HG03571 (cell line): ENCODE results near the gene GDAP1L1.

Experiments
- ATAC-seq: cut with Tn5 transposase; IDR thresholded peaks from one replicate; pipeline ENCODE4 v1.9.1; 2021; ENCODE audit not compliant: unreplicated experiment

GDAP1L1 gene

GRCh38 chr20:44251284-44251683, 4.2 kb downstream of the GDAP1L1 start:
- no peak for ATAC-seq

- no peak for ATAC-seq
Measured at GRCh38 chr20:44253528-44253927, 6.4 kb downstream of the GDAP1L1 start.

- no peak for ATAC-seq
Measured at GRCh38 chr20:44254073-44254472, 7.0 kb downstream of the GDAP1L1 start.

- no peak for ATAC-seq
Measured at GRCh38 chr20:44255942-44256341, 8.8 kb downstream of the GDAP1L1 start.

GRCh38 chr20:44256961-44257360, 9.9 kb downstream of the GDAP1L1 start:
- no peak for ATAC-seq

GRCh38 chr20:44258226-44258890, 11.2 kb downstream of the GDAP1L1 start:
- ATAC-seq, result no peak

GRCh38 chr20:44264287-44264686, 17.2 kb downstream of the GDAP1L1 start:
- ATAC-seq, result no peak

- no peak for ATAC-seq
Measured at GRCh38 chr20:44268802-44269201, 21.7 kb downstream of the GDAP1L1 start.

GRCh38 chr20:44271915-44272663, 25.0 kb downstream of the GDAP1L1 start:
- ATAC-seq, result no peak

- ATAC-seq, result no peak
Measured at GRCh38 chr20:44273231-44274215, 26.4 kb downstream of the GDAP1L1 start.

GRCh38 chr20:44274303-44275017, 27.4 kb downstream of the GDAP1L1 start:
- no peak for ATAC-seq

- no peak for ATAC-seq
Measured at GRCh38 chr20:44279228-44279627, 32.1 kb downstream of the GDAP1L1 start.

- ATAC-seq, result no peak
Measured at GRCh38 chr20:44280387-44280786, 33.3 kb downstream of the GDAP1L1 start.

GRCh38 chr20:44282192-44282591, 35.1 kb downstream of the GDAP1L1 start:
- ATAC-seq, result no peak

- ATAC-seq, result no peak
Measured at GRCh38 chr20:44284032-44284431, 36.9 kb downstream of the GDAP1L1 start.

GRCh38 chr20:44287272-44288097, 40.4 kb downstream of the GDAP1L1 start:
- ATAC-seq, result no peak

- no peak for ATAC-seq
Measured at GRCh38 chr20:44288252-44288651, 41.1 kb downstream of the GDAP1L1 start.

GRCh38 chr20:44291754-44292153, 44.6 kb downstream of the GDAP1L1 start:
- ATAC-seq, result no peak

GRCh38 chr20:44296011-44296410, 48.9 kb downstream of the GDAP1L1 start:
- no peak for ATAC-seq

- no peak for ATAC-seq
Measured at GRCh38 chr20:44297721-44298120, 50.6 kb downstream of the GDAP1L1 start.
